ENCODE results near the gene CLK1.

- TF ChIP-seq YY1 (IDR thresholded peaks at IDR 0.05; ENCODE audit: low read depth) (no peak), CEBPB (IDR thresholded peaks at IDR 0.05) (no peak), TAF1 (IDR thresholded peaks at IDR 0.05; ENCODE audit: low read depth) (no peak), FOXM1 (IDR thresholded peaks at IDR 0.05; ENCODE audit: borderline replicate concordance, low read depth) (no peak), TCF12 (IDR thresholded peaks at IDR 0.05; ENCODE audit: low read depth) (no peak), RAD21 (IDR thresholded peaks at IDR 0.05; ENCODE audit: low read depth) (no peak), EP300 (IDR thresholded peaks at IDR 0.05; ENCODE audit: borderline replicate concordance) (no peak), REST (IDR thresholded peaks at IDR 0.05; ENCODE audit: low read depth) (no peak), NFIC (IDR thresholded peaks at IDR 0.05) (no peak), CREB1 (IDR thresholded peaks at IDR 0.05; ENCODE audit: low read depth) (no peak)
Measured at GRCh38 chr2:200909958-200910357, 45.5 kb upstream of the CLK1 start.

Data from Ishikawa (cell line).